PFSK-1 (cell line): Measurements from ENCODE around the gene WDR54.

ENCODE experiments used
- SIN3A ChIP-seq: IDR thresholded peaks from 2 replicates; pipeline ENCODE4 v1.6.1; 2012; ENCODE audit warnings: mild to moderate bottlenecking, low read length, moderate library complexity, borderline replicate concordance; ENCODE audit not compliant: insufficient read depth
- TAF1 ChIP-seq: IDR thresholded peaks from 2 replicates; pipeline ENCODE4 v1.6.1; 2012; ENCODE audit warnings: low read length, control low read depth, borderline replicate concordance; ENCODE audit not compliant: insufficient read depth
- TF ChIP-seq, protein P1 (sequence below), 2 experiments: IDR thresholded peaks; 2 replicates each; pipeline versions ENCODE4 v1.6.1 to v1.8.0; 2011 to 2012; ENCODE audit warnings: low read depth in 2 of 2, low read length in 2 of 2, control low read depth in 1 of 2, inconsistent platforms in 1 of 2, mild to moderate bottlenecking in 1 of 2, moderate library complexity in 1 of 2; ENCODE audit not compliant: insufficient read depth in 1 of 2

DNA sequence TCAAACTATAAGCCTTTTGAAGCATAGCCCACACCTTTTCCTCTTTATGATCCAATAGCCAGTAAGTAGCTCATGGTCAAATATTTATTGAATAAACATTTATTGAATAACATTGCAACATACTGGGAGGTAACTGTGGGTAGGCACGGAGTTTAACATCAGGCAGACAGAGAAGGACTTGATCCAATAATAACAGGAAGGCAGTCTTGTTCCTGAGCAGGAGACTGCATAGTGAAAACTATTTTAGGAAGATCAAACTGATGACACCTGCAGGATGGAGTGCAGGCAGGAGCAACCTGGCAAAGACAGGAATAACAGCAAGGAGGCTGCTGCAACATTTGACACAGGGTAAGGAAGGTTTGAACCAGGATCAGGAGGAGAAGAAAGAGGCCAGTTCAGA, 38.3 kb upstream of the WDR54 start:
- no peak for TF ChIP-seq SIN3A
- TF ChIP-seq, protein P1, sequence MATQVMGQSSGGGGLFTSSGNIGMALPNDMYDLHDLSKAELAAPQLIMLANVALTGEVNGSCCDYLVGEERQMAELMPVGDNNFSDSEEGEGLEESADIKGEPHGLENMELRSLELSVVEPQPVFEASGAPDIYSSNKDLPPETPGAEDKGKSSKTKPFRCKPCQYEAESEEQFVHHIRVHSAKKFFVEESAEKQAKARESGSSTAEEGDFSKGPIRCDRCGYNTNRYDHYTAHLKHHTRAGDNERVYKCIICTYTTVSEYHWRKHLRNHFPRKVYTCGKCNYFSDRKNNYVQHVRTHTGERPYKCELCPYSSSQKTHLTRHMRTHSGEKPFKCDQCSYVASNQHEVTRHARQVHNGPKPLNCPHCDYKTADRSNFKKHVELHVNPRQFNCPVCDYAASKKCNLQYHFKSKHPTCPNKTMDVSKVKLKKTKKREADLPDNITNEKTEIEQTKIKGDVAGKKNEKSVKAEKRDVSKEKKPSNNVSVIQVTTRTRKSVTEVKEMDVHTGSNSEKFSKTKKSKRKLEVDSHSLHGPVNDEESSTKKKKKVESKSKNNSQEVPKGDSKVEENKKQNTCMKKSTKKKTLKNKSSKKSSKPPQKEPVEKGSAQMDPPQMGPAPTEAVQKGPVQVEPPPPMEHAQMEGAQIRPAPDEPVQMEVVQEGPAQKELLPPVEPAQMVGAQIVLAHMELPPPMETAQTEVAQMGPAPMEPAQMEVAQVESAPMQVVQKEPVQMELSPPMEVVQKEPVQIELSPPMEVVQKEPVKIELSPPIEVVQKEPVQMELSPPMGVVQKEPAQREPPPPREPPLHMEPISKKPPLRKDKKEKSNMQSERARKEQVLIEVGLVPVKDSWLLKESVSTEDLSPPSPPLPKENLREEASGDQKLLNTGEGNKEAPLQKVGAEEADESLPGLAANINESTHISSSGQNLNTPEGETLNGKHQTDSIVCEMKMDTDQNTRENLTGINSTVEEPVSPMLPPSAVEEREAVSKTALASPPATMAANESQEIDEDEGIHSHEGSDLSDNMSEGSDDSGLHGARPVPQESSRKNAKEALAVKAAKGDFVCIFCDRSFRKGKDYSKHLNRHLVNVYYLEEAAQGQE (IDR thresholded peaks at IDR 0.05; ENCODE audit: insufficient read depth in 1 of 2, low read depth in 2 of 2, low read length in 2 of 2): no peak
- TF ChIP-seq TAF1: no peak
